Measurements from ENCODE around the gene PIK3C2A. TPM values are rescaled to one million over a fixed set of nuclear protein-coding genes. Genes with fewer than 3 reads are reported as not detected.

Gene PIK3C2A
- total and polyA plus RNA-seq, 10 of the 15 experiments (the other 5 are each of a cell fraction or from before 2014, with no cell fraction given) = 1.6 to 20.6 (median 9.1) TPM

DNA sequence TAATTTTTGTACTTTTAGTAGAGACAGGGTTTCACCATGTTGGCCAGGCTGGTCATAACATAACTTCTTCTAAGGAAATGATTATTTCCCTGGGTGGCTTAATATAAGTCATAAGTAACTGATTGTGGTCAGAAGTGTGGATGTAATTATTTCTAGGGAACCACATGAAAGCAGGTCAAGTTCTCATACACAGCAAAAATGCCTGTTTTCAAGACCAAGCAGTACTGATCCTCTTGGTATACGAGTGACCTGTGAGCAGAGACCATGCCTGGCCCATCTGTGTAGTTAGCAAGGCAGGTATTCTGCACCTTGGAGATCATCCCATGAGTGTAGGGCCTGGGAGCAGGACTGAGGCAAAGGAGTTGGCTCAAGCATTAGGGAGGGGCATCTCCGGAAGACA, 36.3 kb upstream of the PIK3C2A start (continued):
- TF ChIP-seq STAT1 (conservative IDR thresholded peaks at IDR 0.05) = no peak
- no peak for TF ChIP-seq MXI1 (IDR thresholded peaks at IDR 0.05; ENCODE audit: low read depth, low read length)
- 0 out of 2 replicates have a peak, but pooled peaks have one; percentile 41 for TF ChIP-seq PAX5 (IDR thresholded peaks at IDR 0.05; ENCODE audit: borderline replicate concordance, low read depth, low read length)
- no peak for TF ChIP-seq POLR2A (IDR thresholded peaks at IDR 0.05; ENCODE audit: low read depth, low read length)
- TF ChIP-seq SKIL (IDR thresholded peaks at IDR 0.05; ENCODE audit: low read depth, poor library complexity, severe bottlenecking) = no peak
- TF ChIP-seq BHLHE40 (IDR thresholded peaks at IDR 0.05; ENCODE audit: borderline replicate concordance in 1 of 2, low read depth in 2 of 2, low read length in 1 of 2) = peak; percentile 29 to 57; a peak in 1 of 4 replicates
- peak; percentile 85 for TF ChIP-seq CBFB (IDR thresholded peaks at IDR 0.05; ENCODE audit: low read depth)
- no peak for TF ChIP-seq KAT2A (conservative IDR thresholded peaks at IDR 0.05; ENCODE audit: control insufficient read depth, low read depth, low read length)
- no peak for TF ChIP-seq PAX8 (IDR thresholded peaks at IDR 0.05)
- TF ChIP-seq GABPA (IDR thresholded peaks at IDR 0.05; ENCODE audit: low read depth) = no peak
- peak; percentile 32; the same call in 1 of the 2 replicates for TF ChIP-seq MTA3 (IDR thresholded peaks at IDR 0.05; ENCODE audit: borderline replicate concordance, low read length)
- no peak for TF ChIP-seq TCF3 (IDR thresholded peaks at IDR 0.05; ENCODE audit: borderline replicate concordance, insufficient read depth, low read depth, low read length)
- TF ChIP-seq ZBED1 (IDR thresholded peaks at IDR 0.05; ENCODE audit: borderline replicate concordance) = peak; percentile 75; the same call in 1 of the 2 replicates
- TF ChIP-seq, protein P1, sequence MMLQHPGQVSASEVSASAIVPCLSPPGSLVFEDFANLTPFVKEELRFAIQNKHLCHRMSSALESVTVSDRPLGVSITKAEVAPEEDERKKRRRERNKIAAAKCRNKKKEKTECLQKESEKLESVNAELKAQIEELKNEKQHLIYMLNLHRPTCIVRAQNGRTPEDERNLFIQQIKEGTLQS (IDR thresholded peaks at IDR 0.05; ENCODE audit: borderline replicate concordance, extremely low read depth, low read depth, low read length) = no peak
- TF ChIP-seq PML (IDR thresholded peaks at IDR 0.05; ENCODE audit: low read length) = no peak
- TF ChIP-seq BRCA1 (IDR thresholded peaks at IDR 0.05; ENCODE audit: low read depth, low read length) = no peak
- TF ChIP-seq RELB (IDR thresholded peaks at IDR 0.05; ENCODE audit: low read depth) = no peak
- TF ChIP-seq RBBP5 (conservative IDR thresholded peaks at IDR 0.05) = no peak
- TF ChIP-seq, protein P2, sequence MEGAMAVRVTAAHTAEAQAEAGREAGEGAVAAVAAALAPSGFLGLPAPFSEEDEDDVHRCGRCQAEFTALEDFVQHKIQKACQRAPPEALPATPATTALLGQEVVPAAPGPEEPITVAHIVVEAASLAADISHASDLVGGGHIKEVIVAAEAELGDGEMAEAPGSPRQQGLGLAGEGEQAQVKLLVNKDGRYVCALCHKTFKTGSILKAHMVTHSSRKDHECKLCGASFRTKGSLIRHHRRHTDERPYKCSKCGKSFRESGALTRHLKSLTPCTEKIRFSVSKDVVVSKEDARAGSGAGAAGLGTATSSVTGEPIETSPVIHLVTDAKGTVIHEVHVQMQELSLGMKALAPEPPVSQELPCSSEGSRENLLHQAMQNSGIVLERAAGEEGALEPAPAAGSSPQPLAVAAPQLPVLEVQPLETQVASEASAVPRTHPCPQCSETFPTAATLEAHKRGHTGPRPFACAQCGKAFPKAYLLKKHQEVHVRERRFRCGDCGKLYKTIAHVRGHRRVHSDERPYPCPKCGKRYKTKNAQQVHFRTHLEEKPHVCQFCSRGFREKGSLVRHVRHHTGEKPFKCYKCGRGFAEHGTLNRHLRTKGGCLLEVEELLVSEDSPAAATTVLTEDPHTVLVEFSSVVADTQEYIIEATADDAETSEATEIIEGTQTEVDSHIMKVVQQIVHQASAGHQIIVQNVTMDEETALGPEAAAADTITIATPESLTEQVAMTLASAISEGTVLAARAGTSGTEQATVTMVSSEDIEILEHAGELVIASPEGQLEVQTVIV (IDR thresholded peaks at IDR 0.05; ENCODE audit: borderline replicate concordance, partially characterized antibody) = no peak
- peak; percentile 28 to 54; a peak in 2 of 4 replicates for TF ChIP-seq IKZF2 (IDR thresholded peaks at IDR 0.05)
- peak; percentile 84 for TF ChIP-seq BCL11A (IDR thresholded peaks at IDR 0.05; ENCODE audit: low read depth, low read length)
- TF ChIP-seq SIX5 (IDR thresholded peaks at IDR 0.05; ENCODE audit: low read depth, low read length, severe bottlenecking) = no peak
- TF ChIP-seq IKZF1 (conservative IDR thresholded peaks at IDR 0.05) = 0 out of 2 replicates have a peak, but pooled peaks have one; percentile 33
- TF ChIP-seq HDAC6 (IDR thresholded peaks at IDR 0.05; ENCODE audit: unreplicated experiment) = no peak
- peak; percentile 29; the same call in 1 of the 2 replicates for TF ChIP-seq CREM (IDR thresholded peaks at IDR 0.05; ENCODE audit: low read depth)

Data from GM12878 (cell line).